Ovary (tissue), 9 donors: Measurements from ENCODE around the gene PACSIN2. TPM values are rescaled to one million over a fixed set of nuclear protein-coding genes. Genes with fewer than 3 reads are reported as not detected.

ENCODE experiments used
- DNase-seq, 5 donors: peaks; one replicate each; pipeline ENCODE4 v3.0.0-alpha.2; 2019 to 2020
- H3K27ac ChIP-seq, 2 donors: fragments of 200-600 bp; one replicate each; pipeline versions ENCODE4 v1.5.1 to v1.8.0; 2019 to 2022
- H3K27me3 ChIP-seq: fragments of 200-600 bp; one replicate; pipeline ENCODE4 v1.8.0; 2022
- H3K36me3 ChIP-seq: fragments of 200-600 bp; sonication (generic); one replicate; pipeline ENCODE4 v1.5.1; 2019
- H3K4me1 ChIP-seq: one replicate; pipeline ENCODE4 v1.8.1; 2013; ENCODE audit warnings: mild to moderate bottlenecking, moderate library complexity; ENCODE audit not compliant: insufficient read depth
- H3K4me3 ChIP-seq: fragments of 200-600 bp; sonication (generic); one replicate; pipeline ENCODE4 v1.5.1; 2017
- H3K9me3 ChIP-seq, 2 donors: fragments of 200-600 bp in 1 of 2; sonication (generic) in 1 of 2; one replicate each; pipeline versions ENCODE4 v1.5.1 to v1.8.1; 2013 to 2019; ENCODE audit warnings: mild to moderate bottlenecking in 1 of 2, moderate library complexity in 1 of 2
- CTCF ChIP-seq, 3 donors: fragments of 450-650 bp in 2 of 3; fragments of 200-600 bp in 1 of 3; IDR thresholded peaks; one replicate each; pipeline versions ENCODE4 v1.5.1 to v1.8.0; 2016 to 2022; ENCODE audit warnings: antibody characterized with exemption in 3 of 3, mild to moderate bottlenecking in 1 of 3
- EP300 ChIP-seq: sonication (generic); formaldehyde crosslinking; IDR thresholded peaks from one replicate; pipeline ENCODE4 v1.6.1; 2017; ENCODE audit warnings: antibody characterized with exemption
- POLR2A ChIP-seq: fragments of 450-650 bp; IDR thresholded peaks from one replicate; pipeline ENCODE4 v1.6.1; 2017; ENCODE audit warnings: antibody characterized with exemption, mild to moderate bottlenecking, moderate library complexity
- WGBS, 3 donors: extraction: QIAGEN DNeasy Blood & Tissue Kit in 1 of 3; methylation state at CpG; one replicate each; pipeline versions ENCODE4 v1.1.5 to v1.1.7; 2013 to 2017; 5-methylcytosine and 5-hydroxymethylcytosine counted together
- intact Hi-C, 4 donors: fragments of 100-400 bp; cut with DNase I; formaldehyde crosslinking; loops; one replicate each; pipeline versions ENCODE4 v1.11.0 to v1.15.1; 2022 to 2023
- polyA plus RNA-seq, 2 donors: library from polyadenylated mRNA; stranded (reverse); fragments of 200-250 nt in 1 of 2; fragments of 350-450 nt in 1 of 2; fragmentation: Illumina TruSeq in 1 of 2; extraction: RNeasy Lipid Tissue Mini Kit (QIAGEN cat#74804) in 1 of 2; gene quantifications; one replicate each; pipeline ENCODE4 v1.2.3, GENCODE V29; 2013 to 2014
- total RNA-seq, 7 donors: library from RNA; depleted of rRNA in 2 of 7; stranded (reverse); fragments of >200 nt in 2 of 7; fragmentation: NEBNext Ultra II Directional in 3 of 7; extraction: Animal tissue kit (Norgen Biotek cat#: 25700) in 3 of 7; gene quantifications; one replicate each; pipeline versions ENCODE4 v1.1.0 to v1.2.4, GENCODE V29; 2016 to 2023
- donor health status: DM: no; HTN: no; CAD: no; lungs with moderate emphysema.
- donor health status: DM: no; HTN: no; CAD: no.
- donor health status: Bipolar disorder and iron deficiency.
- donor health status: DM: yes; HTN: yes; CAD: no.
- donor health status: DM: no; HTN: no; CAD: no.
- donor health status: DM: yes; HTN: yes; CAD: no.

Gene PACSIN2
- total and polyA plus RNA-seq, 9 donors = 25.5 to 60.0 (median 48.0) TPM

- H3K4me1 ChIP-seq = peaks cover 29% of the 10 kb centered on the region
- H3K36me3 ChIP-seq = no peaks in the 10 kb centered on the region
- no peak overlapping the region for H3K4me3 ChIP-seq
- H3K9me3 ChIP-seq = no peaks in the 10 kb centered on the region
- peak in 1 of 5 donors; percentile 61 for DNase-seq
- peak overlapping the region; percentile 7 to 40 for H3K27ac ChIP-seq
- intact Hi-C loops = loop anchor here in 1 of 4 donors (10.0 kb wide), 1 partner anchor 70 kb away; no protein-coding TSS in a partner anchor
- H3K27me3 ChIP-seq = no peaks in the 10 kb centered on the region
- WGBS, 3 donors = 9 to 11% (median 11%) methylated on average over 9 of the region's 9 CpGs
- TF ChIP-seq POLR2A (no peak), EP300 (no peak), CTCF (IDR thresholded peaks at IDR 0.05) (no peak)
These were observed 19.9 kb downstream of the PACSIN2 start for GRCh38 chr22:42994917-42995562.

GRCh38 chr22:42994276-42994916, 20.6 kb downstream of the PACSIN2 start:
- 86 to 88% (median 87%) methylated on average over 12 of the region's 12 CpGs for WGBS, 3 donors
- H3K27ac ChIP-seq = peak overlapping the region in 1 of 2 donors; percentile 40
- TF ChIP-seq EP300 = no peak
- no peak for TF ChIP-seq CTCF (IDR thresholded peaks at IDR 0.05)
- no peak for TF ChIP-seq POLR2A
- peaks cover 28% of the 10 kb centered on the region for H3K4me1 ChIP-seq
- H3K9me3 ChIP-seq = no peaks in the 10 kb centered on the region
- no peaks in the 10 kb centered on the region for H3K36me3 ChIP-seq
- intact Hi-C loops = loop anchor here in 1 of 4 donors (10.0 kb wide), 1 partner anchor 70 kb away; no protein-coding TSS in a partner anchor
- no peak for DNase-seq
- no peak overlapping the region for H3K4me3 ChIP-seq
- no peaks in the 10 kb centered on the region for H3K27me3 ChIP-seq

GRCh38 chr22:42993651-42994275, 21.2 kb downstream of the PACSIN2 start:
- intact Hi-C loops = loop anchor here in 1 of 4 donors (10.0 kb wide), 1 partner anchor 69 kb away; no protein-coding TSS in a partner anchor
- H3K27ac ChIP-seq = no peak overlapping the region
- H3K9me3 ChIP-seq = no peaks in the 10 kb centered on the region
- no peaks in the 10 kb centered on the region for H3K36me3 ChIP-seq
- H3K27me3 ChIP-seq = no peaks in the 10 kb centered on the region
- WGBS, 3 donors = 71 to 79% (median 76%) methylated on average over 12 of the region's 12 CpGs
- no peak for DNase-seq
- H3K4me3 ChIP-seq = no peak overlapping the region
- peaks cover 28% of the 10 kb centered on the region for H3K4me1 ChIP-seq
- no peak for TF ChIP-seq POLR2A
- no peak for TF ChIP-seq CTCF (IDR thresholded peaks at IDR 0.05)
- no peak for TF ChIP-seq EP300

- no peaks in the 10 kb centered on the region for H3K36me3 ChIP-seq
- TF ChIP-seq POLR2A = no peak
- TF ChIP-seq CTCF (IDR thresholded peaks at IDR 0.05) = no peak
- no peak for TF ChIP-seq EP300
- H3K4me3 ChIP-seq = no peak overlapping the region
- WGBS, 3 donors = 79 to 93% (median 80%) methylated on average over 9 of the region's 9 CpGs
- no peak for DNase-seq
- no peaks in the 10 kb centered on the region for H3K9me3 ChIP-seq
- intact Hi-C loops = loop anchor here in 1 of 4 donors (10.0 kb wide), 1 partner anchor 68 kb away; no protein-coding TSS in a partner anchor
- H3K27ac ChIP-seq = no peak overlapping the region
- no peaks in the 10 kb centered on the region for H3K27me3 ChIP-seq
- peaks cover 30% of the 10 kb centered on the region for H3K4me1 ChIP-seq
These were observed 22.0 kb downstream of the PACSIN2 start for GRCh38 chr22:42992886-42993479.
